ENCODE data around the gene PIKFYVE.

- TF ChIP-seq CTCF (IDR thresholded peaks at IDR 0.05; ENCODE audit: insufficient read depth, low read length, poor library complexity, severe bottlenecking), result no peak
- no peak for TF ChIP-seq EZH2phosphoT487 (conservative IDR thresholded peaks at IDR 0.05; ENCODE audit: low read length)
These were observed 141.6 kb downstream of the PIKFYVE start for GRCh38 chr2:208407667-208408066.
